ENCODE results near the gene CAMSAP2.

- TF ChIP-seq CTCF (conservative IDR thresholded peaks at IDR 0.05; ENCODE audit: low read length) (no peak), EZH2phosphoT487 (IDR thresholded peaks at IDR 0.05; ENCODE audit: borderline replicate concordance) (no peak)
Measured at GRCh38 chr1:200706111-200706814, 32.4 kb upstream of the CAMSAP2 start.

Measured in Loucy (cell line).